ENCODE measurements around the gene SLC2A9. TPM values are rescaled to one million over a fixed set of nuclear protein-coding genes. Genes with fewer than 3 reads are reported as not detected.

Gene SLC2A9
- total and polyA plus RNA-seq, 2 of the 4 experiments (the other 2 are of a cell fraction), result 0.72 to 2.1 TPM

- no peak overlapping the region for H2AFZ ChIP-seq (replicated peaks; ENCODE audit: low read length, poor library complexity)
- no peaks in the 10 kb centered on the region for H3K79me1 ChIP-seq (ENCODE audit: low read depth in 1 of 2, low read length in 2 of 2)
- no peak overlapping the region for H3K9ac ChIP-seq (ENCODE audit: low read depth, low read length)
- no peak overlapping the region for H3K14ac ChIP-seq (replicated peaks; ENCODE audit: low read depth, low read length)
- H2BK20ac ChIP-seq (ENCODE audit: low read depth, low read length), result no peak overlapping the region
- H3K4me2 ChIP-seq (ENCODE audit: low read depth, low read length), result no peak overlapping the region
- no peaks in the 10 kb centered on the region for H3K9me3 ChIP-seq (ENCODE audit: control insufficient read depth, insufficient read depth, low read length)
- ChIA-PET POLR2A (ENCODE audit: unreplicated experiment) (no interaction called here), CTCF (no interaction called here)
- WGBS, 2 experiments (ENCODE audit: extremely low coverage in 2 of 2, insufficient read length in 1 of 2), result 30% methylated on average over 2 of the region's 4 CpGs; no CpG with 5 or more reads in 1 of the 2 experiments
- no peaks in the 10 kb centered on the region for H3K36me3 ChIP-seq (ENCODE audit: control insufficient read depth, insufficient read depth, low read length)
- H3K56ac ChIP-seq (ENCODE audit: extremely low read depth, insufficient read depth, low read length), result no peak overlapping the region
- no peak overlapping the region for H3K23ac ChIP-seq (ENCODE audit: low read depth, low read length)
- H4K20me1 ChIP-seq (ENCODE audit: insufficient read depth, low read length), result no peaks in the 10 kb centered on the region
- no peak overlapping the region for H2BK15ac ChIP-seq (ENCODE audit: low read depth, low read length)
- H2AK5ac ChIP-seq (ENCODE audit: low read depth, low read length), result no peak overlapping the region
- no peak overlapping the region for H2BK120ac ChIP-seq (ENCODE audit: low read depth, low read length)
- no peaks in the 10 kb centered on the region; the same call in 1 of the 2 replicates for H3K9me1 ChIP-seq (ENCODE audit: insufficient read depth, low read length)
- intact Hi-C loops (cut with micrococcal nuclease), result no loop called here
- H3K4me3 ChIP-seq (ENCODE audit: insufficient read depth, low read depth, low read length), result no peak overlapping the region
- ATAC-seq (ENCODE audit: low read depth) (no peak), DNase-seq (no peak)
- no peaks in the 10 kb centered on the region; the same call in 1 of the 2 replicates for H3K27me3 ChIP-seq (ENCODE audit: control insufficient read depth, insufficient read depth, low read length)
- no peaks in the 10 kb centered on the region for H3K4me1 ChIP-seq (ENCODE audit: control insufficient read depth, insufficient read depth, low read length)
- H3K27ac ChIP-seq (ENCODE audit: insufficient read depth, low read length), result no peak overlapping the region
- dilution Hi-C loops (cut with HindIII; ENCODE audit: low sequenced_read_pairs, unreplicated experiment), result no loop called here
- no peak overlapping the region for H2BK5ac ChIP-seq (ENCODE audit: low read depth, low read length, poor library complexity, severe bottlenecking)
- H2AK9ac ChIP-seq (replicated peaks; ENCODE audit: low read depth, low read length, poor library complexity), result no peak overlapping the region
- H3K4ac ChIP-seq (ENCODE audit: low read depth, low read length), result no peak overlapping the region
- no peak for TF ChIP-seq CHD1 (IDR thresholded peaks at IDR 0.05; ENCODE audit: low read depth, low read length)
- no peak overlapping the region for H4K5ac ChIP-seq (ENCODE audit: low read depth, low read length)
- H4K91ac ChIP-seq (ENCODE audit: insufficient read depth, low read depth, low read length), result no peak overlapping the region
- H4K8ac ChIP-seq (ENCODE audit: low read depth in 2 of 2, low read length in 2 of 2), result no peak overlapping the region
- BruUV-seq (replicated peaks), result no TSS peak
- in situ Hi-C loops (cut with MboI; ENCODE audit: low sequenced_read_pairs), result no loop called here
- H3K18ac ChIP-seq (ENCODE audit: low read depth, low read length), result no peak overlapping the region
These were observed 132.0 kb downstream of the SLC2A9 start for GRCh38 chr4:9889306-9889705.
